MM.1S (cell line): ENCODE results near the gene TARS1.

Source experiments
- DNase-seq: peaks from one replicate; pipeline ENCODE4 v3.0.0-alpha.2; 2015
- H2AFZ ChIP-seq: fragments of 300-600 bp; sonication (generic); 2 replicates; pipeline ENCODE4 v1.6.0; 2016; ENCODE audit warnings: antibody characterized with exemption, low read length
- H3F3A ChIP-seq: fragments of 300-600 bp; sonication (generic); 2 replicates; pipeline ENCODE4 v1.6.1; 2016; ENCODE audit warnings: mild to moderate bottlenecking, antibody characterized with exemption, low read length, moderate library complexity, mixed read lengths; ENCODE audit not compliant: insufficient read depth
- H3K27ac ChIP-seq: fragments of 300-600 bp; sonication (generic); 2 replicates; pipeline ENCODE4 v1.5.1; 2016; ENCODE audit warnings: mild to moderate bottlenecking, low read length
- H3K27me3 ChIP-seq: fragments of 300-600 bp; sonication (generic); replicated peaks from 2 replicates; pipeline ENCODE4 v1.6.0; 2016; ENCODE audit warnings: low read length; ENCODE audit not compliant: insufficient read depth
- H3K36me3 ChIP-seq: fragments of 300-600 bp; sonication (generic); replicated peaks from 2 replicates; pipeline ENCODE4 v1.6.1; 2016; ENCODE audit warnings: mild to moderate bottlenecking, low read length, mixed read lengths; ENCODE audit not compliant: insufficient read depth
- H3K4me1 ChIP-seq: fragments of 300-600 bp; sonication (generic); 2 replicates; pipeline ENCODE4 v1.6.1; 2016; ENCODE audit warnings: low read length, mixed read lengths
- H3K4me2 ChIP-seq: fragments of 300-600 bp; sonication (generic); 2 replicates; pipeline ENCODE4 v1.6.0; 2016; ENCODE audit warnings: low read depth, low read length
- H3K4me3 ChIP-seq: fragments of 300-600 bp; sonication (generic); 2 replicates; pipeline ENCODE4 v1.5.1; 2016; ENCODE audit warnings: low read length, mixed read lengths
- H3K79me2 ChIP-seq: fragments of 300-600 bp; sonication (generic); 2 replicates; pipeline ENCODE4 v1.6.1; 2016; ENCODE audit warnings: mixed run types, low read length, mixed read lengths
- H3K9ac ChIP-seq: fragments of 300-600 bp; sonication (generic); 2 replicates; pipeline ENCODE4 v1.6.1; 2016; ENCODE audit warnings: low read length, mixed read lengths
- H3K9me2 ChIP-seq: fragments of 300-600 bp; sonication (generic); replicated peaks from 2 replicates; pipeline ENCODE4 v1.6.1; 2016; ENCODE audit warnings: mild to moderate bottlenecking, low read length, mixed read lengths; ENCODE audit not compliant: insufficient read depth
- H3K9me3 ChIP-seq: fragments of 300-600 bp; sonication (generic); replicated peaks from 2 replicates; pipeline ENCODE4 v1.6.1; 2016; ENCODE audit warnings: mild to moderate bottlenecking, low read length, mixed read lengths; ENCODE audit not compliant: insufficient read depth
- H4K20me1 ChIP-seq: fragments of 300-600 bp; sonication (generic); 2 replicates; pipeline ENCODE4 v1.6.1; 2016; ENCODE audit warnings: mild to moderate bottlenecking, low read length, moderate library complexity, mixed read lengths; ENCODE audit not compliant: insufficient read depth
- EZH2 ChIP-seq: fragments of 300-600 bp; sonication (generic); optimal IDR thresholded peaks from 2 replicates; pipeline ENCODE3; 2017; ENCODE audit warnings: low read depth, mild to moderate bottlenecking, antibody characterized with exemption, low read length, mixed read lengths
- EZH2phosphoT487 ChIP-seq: fragments of 300-600 bp; sonication (generic); IDR thresholded peaks from 2 replicates; pipeline ENCODE4 v1.6.1; 2018; ENCODE audit warnings: antibody characterized with exemption, low read length
- TF ChIP-seq, protein P1 (sequence below): fragments of 300-600 bp; sonication (generic); IDR thresholded peaks from 2 replicates; pipeline ENCODE4 v1.5.1; 2016; ENCODE audit warnings: antibody characterized with exemption, low read length, mixed read lengths

Gene TARS1

DNA sequence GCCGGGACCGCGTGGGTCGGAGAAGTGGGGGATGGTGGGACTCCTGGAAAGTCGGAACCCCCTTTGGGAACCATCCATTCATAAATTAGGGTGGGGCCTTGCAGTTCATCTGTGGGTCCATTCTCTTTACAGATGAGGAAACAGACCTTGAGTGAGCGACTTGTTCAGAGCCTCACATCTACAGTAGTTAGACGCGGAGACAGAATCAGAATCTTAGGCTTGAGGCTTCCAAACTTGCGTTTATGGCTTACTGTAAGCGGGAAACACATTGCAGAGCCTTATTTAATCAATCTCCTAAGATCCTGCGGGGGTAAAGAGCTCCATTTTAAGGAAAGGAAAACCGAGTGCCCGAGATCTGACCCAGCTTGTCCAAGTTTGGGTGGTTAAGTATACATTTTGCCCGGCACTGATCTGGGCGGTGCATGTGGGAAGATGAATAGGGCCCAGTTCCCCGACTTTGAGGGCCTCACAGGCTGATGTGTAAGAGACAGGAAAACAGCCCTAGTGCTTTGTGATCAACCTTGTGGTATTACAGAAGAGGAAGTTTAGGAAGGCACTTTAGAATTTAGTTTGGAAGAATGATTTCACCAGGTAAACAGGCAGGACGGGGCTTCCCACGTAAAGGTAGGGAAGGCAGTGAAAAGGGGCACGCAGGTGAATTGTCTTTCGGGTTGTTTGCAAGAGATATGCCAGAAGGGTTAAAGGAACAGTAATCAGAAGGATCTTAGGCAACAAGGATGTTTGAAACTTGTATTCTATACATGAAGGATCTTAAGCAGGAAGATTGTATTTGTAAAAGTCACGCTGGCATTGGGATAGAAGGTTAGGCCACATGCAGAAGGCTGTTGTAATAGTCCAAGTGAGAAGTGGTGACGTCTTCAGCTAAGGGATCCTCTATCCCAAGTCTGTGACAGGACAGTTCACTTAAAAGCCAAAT is 744 bp downstream of the TARS1 start:
- peaks cover 73% of the 10 kb centered on the region for H3K79me2 ChIP-seq
- no peaks in the 10 kb centered on the region for H3K9me2 ChIP-seq

DNA sequence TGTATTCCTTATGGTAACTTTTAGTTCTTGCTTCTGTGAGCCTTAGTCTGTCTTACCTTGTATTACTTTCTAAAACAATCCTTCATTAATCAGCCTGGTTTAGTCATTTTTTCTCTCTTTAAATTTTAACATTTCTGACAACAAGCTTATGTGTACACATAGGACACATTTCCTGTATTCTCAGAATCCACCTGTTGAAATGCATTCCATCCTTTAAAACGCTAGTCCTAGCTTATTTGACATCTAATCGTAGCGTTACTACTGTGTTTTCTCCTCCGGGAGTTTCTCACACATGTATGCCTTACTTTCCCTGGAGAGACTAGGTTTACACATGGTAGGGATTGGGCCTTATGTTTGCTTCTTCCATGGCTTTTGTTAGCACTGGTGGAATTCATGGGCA is 3.8 kb downstream of the TARS1 start:
- no peak overlapping the region for H3K4me3 ChIP-seq
- no peak overlapping the region for H3K27ac ChIP-seq
- DNase-seq, result no peak

More for the DNA sequence above, 744 bp downstream of the TARS1 start:
- H3K9ac ChIP-seq, result peak overlapping the region; percentile 84
- peak overlapping the region; percentile 85 for H3K4me3 ChIP-seq
- H3K4me2 ChIP-seq, result peak overlapping the region; percentile 69
- peaks cover 22% of the 10 kb centered on the region for H4K20me1 ChIP-seq
- H3K4me1 ChIP-seq, result peaks cover 21% of the 10 kb centered on the region
- TF ChIP-seq, protein P1, sequence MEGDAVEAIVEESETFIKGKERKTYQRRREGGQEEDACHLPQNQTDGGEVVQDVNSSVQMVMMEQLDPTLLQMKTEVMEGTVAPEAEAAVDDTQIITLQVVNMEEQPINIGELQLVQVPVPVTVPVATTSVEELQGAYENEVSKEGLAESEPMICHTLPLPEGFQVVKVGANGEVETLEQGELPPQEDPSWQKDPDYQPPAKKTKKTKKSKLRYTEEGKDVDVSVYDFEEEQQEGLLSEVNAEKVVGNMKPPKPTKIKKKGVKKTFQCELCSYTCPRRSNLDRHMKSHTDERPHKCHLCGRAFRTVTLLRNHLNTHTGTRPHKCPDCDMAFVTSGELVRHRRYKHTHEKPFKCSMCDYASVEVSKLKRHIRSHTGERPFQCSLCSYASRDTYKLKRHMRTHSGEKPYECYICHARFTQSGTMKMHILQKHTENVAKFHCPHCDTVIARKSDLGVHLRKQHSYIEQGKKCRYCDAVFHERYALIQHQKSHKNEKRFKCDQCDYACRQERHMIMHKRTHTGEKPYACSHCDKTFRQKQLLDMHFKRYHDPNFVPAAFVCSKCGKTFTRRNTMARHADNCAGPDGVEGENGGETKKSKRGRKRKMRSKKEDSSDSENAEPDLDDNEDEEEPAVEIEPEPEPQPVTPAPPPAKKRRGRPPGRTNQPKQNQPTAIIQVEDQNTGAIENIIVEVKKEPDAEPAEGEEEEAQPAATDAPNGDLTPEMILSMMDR, result no peak
- TF ChIP-seq EZH2 (no peak), EZH2phosphoT487 (no peak)
- peaks cover 10% of the 10 kb centered on the region for H3K36me3 ChIP-seq
- H3K27ac ChIP-seq, result peak overlapping the region; percentile 82; the same call in 1 of the 2 replicates
- H3K9me3 ChIP-seq, result no peaks in the 10 kb centered on the region
- peak overlapping the region; percentile 76 for H2AFZ ChIP-seq
- H3K27me3 ChIP-seq, result no peaks in the 10 kb centered on the region
- DNase-seq, result peak; percentile 48
- peaks cover 14% of the 10 kb centered on the region for H3F3A ChIP-seq

DNA sequence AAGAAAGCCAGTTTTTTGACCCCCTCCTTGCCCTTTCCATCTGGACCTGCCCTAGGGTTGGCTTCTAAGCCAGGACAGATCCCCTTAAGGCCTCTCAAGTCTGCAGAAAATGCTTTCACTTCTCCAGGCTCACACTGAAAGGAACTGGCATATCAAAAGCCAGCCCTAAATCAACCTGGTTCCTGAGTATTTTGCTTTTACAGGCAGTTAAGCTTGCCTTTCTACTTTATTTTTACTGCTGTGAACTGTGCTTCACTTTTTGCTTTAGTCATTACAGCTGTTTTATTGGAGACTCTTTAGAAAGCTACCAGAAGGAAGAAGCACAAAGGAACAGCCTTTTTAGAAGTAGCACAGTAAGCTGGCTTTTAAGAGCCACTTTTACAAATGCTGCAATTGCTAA is 5.0 kb downstream of the TARS1 start:
- Histone ChIP-seq H3K9me2 (no peaks in the 10 kb centered on the region), H3K4me2 (no peak overlapping the region), H4K20me1 (peaks cover 25% of the 10 kb centered on the region), H3K9ac (no peak overlapping the region), H3K9me3 (no peaks in the 10 kb centered on the region), H3K36me3 (peaks cover 18% of the 10 kb centered on the region), H3K4me1 (peaks cover 14% of the 10 kb centered on the region), H3K79me2 (peaks cover 96% of the 10 kb centered on the region), H3F3A (peaks cover 11% of the 10 kb centered on the region), H3K27me3 (no peaks in the 10 kb centered on the region), H3K4me3 (no peak overlapping the region), H3K27ac (no peak overlapping the region), H2AFZ (no peak overlapping the region)
- no peak for TF ChIP-seq EZH2phosphoT487
- TF ChIP-seq EZH2, result no peak
- TF ChIP-seq, protein P1, result no peak
- DNase-seq, result no peak

More for the DNA sequence above, 3.8 kb downstream of the TARS1 start:
- Histone ChIP-seq H3K9ac (no peak overlapping the region), H2AFZ (no peak overlapping the region), H3K79me2 (peaks cover 92% of the 10 kb centered on the region), H4K20me1 (peaks cover 25% of the 10 kb centered on the region), H3K4me1 (peaks cover 16% of the 10 kb centered on the region), H3K4me2 (no peak overlapping the region), H3F3A (peaks cover 14% of the 10 kb centered on the region), H3K27me3 (no peaks in the 10 kb centered on the region), H3K36me3 (peaks cover 18% of the 10 kb centered on the region), H3K9me3 (no peaks in the 10 kb centered on the region), H3K9me2 (no peaks in the 10 kb centered on the region)
- TF ChIP-seq EZH2 (no peak), EZH2phosphoT487 (no peak)
- TF ChIP-seq, protein P1, result no peak
